Thyroid gland (tissue), 4 donors: Measurements from ENCODE around the gene ARRDC1.

Source experiments
- POLR2A ChIP-seq, 2 donors: fragments of 450-650 bp; IDR thresholded peaks; one replicate each; pipeline ENCODE4 v1.6.1; 2017; ENCODE audit warnings: antibody characterized with exemption in 2 of 2, mild to moderate bottlenecking in 2 of 2, moderate library complexity in 1 of 2
- TF ChIP-seq, protein P1 (sequence below), 6 experiments: fragments of 200-600 bp in 3 of 6; fragments of 450-650 bp in 3 of 6; sonication (generic) in 3 of 6; IDR thresholded peaks; one replicate each; pipeline ENCODE4 v1.5.1; 2016 to 2019; ENCODE audit warnings: antibody characterized with exemption in 6 of 6, mild to moderate bottlenecking in 2 of 6, inconsistent platforms in 1 of 6, moderate library complexity in 1 of 6

DNA sequence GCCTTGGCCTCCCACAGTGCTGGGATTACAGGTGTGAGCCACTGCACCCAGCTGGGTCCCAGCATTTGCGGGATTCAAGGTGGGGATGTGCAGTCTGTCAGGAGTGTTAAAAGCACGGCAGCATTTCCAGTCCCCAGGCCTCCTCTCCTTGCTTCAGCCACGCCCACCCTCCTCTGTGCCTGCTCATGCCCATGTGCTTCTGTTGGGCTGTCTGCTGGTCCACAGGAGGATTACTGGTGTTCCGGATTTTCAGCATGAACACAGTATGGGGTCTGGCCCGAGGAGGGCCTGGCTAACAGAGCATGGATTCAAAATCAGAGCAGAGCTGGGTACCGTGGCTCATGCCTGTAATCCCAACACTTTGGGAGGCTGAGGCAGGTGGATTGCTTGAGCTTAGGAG, 5.5 kb downstream of the ARRDC1 start:
- TF ChIP-seq, protein P1, sequence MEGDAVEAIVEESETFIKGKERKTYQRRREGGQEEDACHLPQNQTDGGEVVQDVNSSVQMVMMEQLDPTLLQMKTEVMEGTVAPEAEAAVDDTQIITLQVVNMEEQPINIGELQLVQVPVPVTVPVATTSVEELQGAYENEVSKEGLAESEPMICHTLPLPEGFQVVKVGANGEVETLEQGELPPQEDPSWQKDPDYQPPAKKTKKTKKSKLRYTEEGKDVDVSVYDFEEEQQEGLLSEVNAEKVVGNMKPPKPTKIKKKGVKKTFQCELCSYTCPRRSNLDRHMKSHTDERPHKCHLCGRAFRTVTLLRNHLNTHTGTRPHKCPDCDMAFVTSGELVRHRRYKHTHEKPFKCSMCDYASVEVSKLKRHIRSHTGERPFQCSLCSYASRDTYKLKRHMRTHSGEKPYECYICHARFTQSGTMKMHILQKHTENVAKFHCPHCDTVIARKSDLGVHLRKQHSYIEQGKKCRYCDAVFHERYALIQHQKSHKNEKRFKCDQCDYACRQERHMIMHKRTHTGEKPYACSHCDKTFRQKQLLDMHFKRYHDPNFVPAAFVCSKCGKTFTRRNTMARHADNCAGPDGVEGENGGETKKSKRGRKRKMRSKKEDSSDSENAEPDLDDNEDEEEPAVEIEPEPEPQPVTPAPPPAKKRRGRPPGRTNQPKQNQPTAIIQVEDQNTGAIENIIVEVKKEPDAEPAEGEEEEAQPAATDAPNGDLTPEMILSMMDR (IDR thresholded peaks at IDR 0.05): no peak
- no peak for TF ChIP-seq POLR2A (IDR thresholded peaks at IDR 0.05)
